GM19397 (cell line): ENCODE data around the gene RASA3.
"Not testable (repeated sequence)": the region's sequence is repeated elsewhere in the genome, so short reads cannot be mapped to it uniquely, and the experiment has no call there.

Experiments used
- ATAC-seq: cut with Tn5 transposase; IDR thresholded peaks from one replicate; pipeline ENCODE4 v1.9.1; 2021; ENCODE audit warnings: mild to moderate bottlenecking, moderate library complexity; ENCODE audit not compliant: unreplicated experiment

Gene RASA3

GRCh38 chr13:113996912-113997745 is 135.3 kb downstream of the RASA3 start:
- ATAC-seq = no peak

GRCh38 chr13:113996081-113996911 is 136.1 kb downstream of the RASA3 start:
- no peak for ATAC-seq

- no peak for ATAC-seq
These were observed 137.3 kb downstream of the RASA3 start for GRCh38 chr13:113995051-113995601.

- ATAC-seq = no peak
These were observed 140.0 kb downstream of the RASA3 start for GRCh38 chr13:113992276-113993005.

- ATAC-seq = no peak
These were observed 140.7 kb downstream of the RASA3 start for GRCh38 chr13:113991676-113992179.

- no peak for ATAC-seq
These were observed 141.2 kb downstream of the RASA3 start for GRCh38 chr13:113991191-113991669.

- no peak for ATAC-seq
These were observed 142.0 kb downstream of the RASA3 start for GRCh38 chr13:113990321-113990837.

GRCh38 chr13:113989585-113990300 is 142.7 kb downstream of the RASA3 start:
- ATAC-seq = no peak

GRCh38 chr13:113988859-113989258 is 143.6 kb downstream of the RASA3 start:
- ATAC-seq = not testable (repeated sequence)

GRCh38 chr13:113982296-113982661 is 150.1 kb downstream of the RASA3 start:
- no peak for ATAC-seq

- no peak for ATAC-seq
These were observed 150.7 kb downstream of the RASA3 start for GRCh38 chr13:113981611-113982295.

GRCh38 chr13:113981194-113981605 is 151.2 kb downstream of the RASA3 start:
- ATAC-seq = no peak

- ATAC-seq = no peak
These were observed 151.8 kb downstream of the RASA3 start for GRCh38 chr13:113980489-113981064.

- no peak for ATAC-seq
These were observed 152.5 kb downstream of the RASA3 start for GRCh38 chr13:113979791-113980471.

- ATAC-seq = no peak
These were observed 153.5 kb downstream of the RASA3 start for GRCh38 chr13:113978741-113979481.

- no peak for ATAC-seq
These were observed 154.4 kb downstream of the RASA3 start for GRCh38 chr13:113977976-113978375.
